Measurements from ENCODE around the gene MIF. TPM values are rescaled to one million over a fixed set of nuclear protein-coding genes. Genes with fewer than 3 reads are reported as not detected.
"Not testable (repeated sequence)": the region's sequence is repeated elsewhere in the genome, so short reads cannot be mapped to it uniquely, and the experiment has no call there.

The MIF gene
- polyA plus RNA-seq, 10 donors: 75.5 to 212 (median 130) TPM

DNA sequence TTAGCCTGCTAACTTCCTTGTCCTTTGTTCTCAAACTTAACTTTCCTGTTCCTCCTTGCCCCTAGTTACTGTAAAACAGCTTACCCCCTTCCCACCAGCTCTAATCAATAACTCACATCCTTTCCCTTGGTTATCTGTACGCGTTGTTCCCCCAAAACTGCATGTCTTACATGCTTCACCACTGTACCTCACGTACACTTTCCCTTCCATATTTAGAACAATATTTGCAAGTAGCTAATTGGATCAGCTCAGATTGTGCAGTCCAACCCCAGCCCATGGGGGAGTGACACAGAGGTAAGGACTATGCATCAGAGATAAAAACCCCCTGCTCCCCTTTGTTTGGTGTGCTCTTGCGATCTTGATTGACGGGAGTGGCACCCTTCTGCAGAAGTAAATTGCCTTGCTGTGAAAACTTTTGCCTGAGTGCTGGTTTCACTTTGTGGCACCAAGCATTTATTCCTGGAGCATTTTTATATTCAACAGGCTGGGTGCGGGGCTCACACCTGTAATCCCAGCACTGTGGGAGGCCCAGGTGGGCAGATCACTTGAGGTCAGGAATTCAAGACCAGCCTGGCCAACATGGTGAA, 30.9 kb downstream of the MIF start:
- no peak for DNase-seq

DNA sequence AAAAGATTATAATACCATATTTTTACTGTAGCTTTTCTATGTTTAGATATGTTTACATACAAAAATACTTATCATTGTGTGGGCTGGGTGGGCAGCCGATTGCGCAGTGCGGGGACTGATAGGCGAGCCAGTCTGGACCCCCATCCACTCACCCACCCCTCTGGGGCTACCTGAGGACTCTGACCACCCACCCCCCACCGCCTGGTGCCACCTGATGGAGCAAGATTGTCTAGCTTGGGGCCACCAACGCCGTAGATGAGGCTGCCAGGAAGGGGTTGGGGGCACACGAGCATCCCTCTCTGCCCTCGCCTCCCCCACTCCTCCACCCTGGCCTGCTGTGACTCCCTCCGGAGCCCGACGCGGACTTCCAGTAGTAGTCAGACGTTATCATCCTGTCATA, 32.4 kb downstream of the MIF start:
- DNase-seq: no peak

DNA sequence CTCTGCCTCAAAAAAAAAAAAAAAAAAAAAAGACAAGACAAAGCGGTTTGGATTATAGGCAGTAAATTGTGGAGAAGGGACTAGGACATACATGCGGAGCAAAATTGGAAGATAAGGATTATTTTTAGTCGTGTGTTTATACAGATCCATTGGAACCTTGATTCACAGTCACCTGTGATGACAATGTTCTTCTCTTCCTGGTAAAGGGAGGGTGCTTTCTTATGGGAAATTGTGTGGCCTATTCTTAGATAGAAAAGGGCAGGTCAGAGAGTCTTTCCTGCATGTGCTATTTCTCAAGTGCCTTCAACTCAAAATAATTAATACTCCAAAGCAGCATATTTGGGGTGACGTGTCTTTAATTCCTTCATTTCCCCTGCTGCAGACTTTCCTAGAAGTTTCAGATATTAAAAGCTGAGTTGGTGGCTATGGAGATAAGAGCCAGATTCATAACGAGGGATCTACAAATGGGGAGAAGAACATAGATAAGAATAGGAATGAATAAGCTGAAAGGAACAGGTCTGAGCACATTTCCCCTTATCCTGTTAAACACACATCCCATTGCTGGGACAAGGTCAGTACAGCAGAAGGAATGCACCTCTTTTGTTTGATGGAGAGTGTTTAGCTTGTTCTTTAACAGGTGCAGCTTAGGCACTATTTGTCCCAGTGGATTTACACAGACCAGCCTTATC, 44.3 kb downstream of the MIF start:
- no peak for DNase-seq

DNA sequence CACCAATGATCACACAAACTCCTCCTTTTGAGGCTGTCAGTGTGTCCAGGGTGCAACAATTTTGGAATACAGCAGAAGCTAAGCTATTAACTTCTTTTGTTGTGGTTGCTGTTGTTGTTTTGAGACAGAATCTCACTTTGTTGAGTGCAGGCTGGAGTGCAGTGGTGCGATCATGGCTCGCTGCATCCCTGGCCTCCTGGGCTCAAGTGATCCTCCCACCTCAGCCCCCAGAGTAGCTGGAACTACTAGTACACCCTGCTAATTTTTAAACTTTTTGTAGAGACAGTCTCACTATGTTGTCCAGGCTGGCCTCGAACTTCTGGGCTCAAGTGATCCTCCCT, 44.8 kb downstream of the MIF start:
- DNase-seq: no peak

DNA sequence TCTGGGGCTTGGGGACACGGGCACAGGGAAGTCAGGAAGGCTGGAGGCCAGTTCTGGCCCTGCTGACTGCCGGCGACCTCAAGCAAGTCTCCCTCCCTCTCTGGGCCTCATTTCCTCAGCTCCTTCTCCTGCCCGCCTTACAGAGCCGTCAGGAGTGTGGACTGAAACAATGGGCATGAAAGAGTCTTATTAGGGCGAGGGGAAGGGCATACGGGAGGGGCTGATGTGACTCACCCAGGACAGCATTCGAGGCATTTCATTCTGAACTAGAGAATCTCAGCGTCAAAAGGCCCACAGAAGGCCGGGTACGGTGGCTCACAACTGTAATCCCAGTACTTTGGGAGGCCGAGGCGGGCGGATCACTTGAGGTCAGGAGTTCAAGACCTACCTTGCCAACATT, 46.0 kb downstream of the MIF start:
- DNase-seq: not testable (repeated sequence)

Other genes starting within 250 kb of the MIF start
- gene RGL4, start 203.4 kb upstream of the MIF start, polyA plus RNA-seq (ENCODE audit: insufficient read length in 10 of 10): 1 to 10 TPM in 9 of 10 donors, under 1 TPM in 1; 0.36 to 2.4 (median 1.6) TPM
- 1 to 10 TPM; 4.0 to 6.2 (median 5.1) TPM for gene ZNF70, start 143.3 kb upstream of the MIF start, polyA plus RNA-seq (ENCODE audit: insufficient read length in 10 of 10)
- gene VPREB3, start 140.0 kb upstream of the MIF start, polyA plus RNA-seq (ENCODE audit: insufficient read length in 10 of 10): 1 to 10 TPM in 4 of 10 donors, under 1 TPM in 5, not detected in 1; 0.26 to 1.4 (median 0.84) TPM
- gene C22orf15, start 131.4 kb upstream of the MIF start, polyA plus RNA-seq (ENCODE audit: insufficient read length in 10 of 10): under 1 TPM in 9 of 10 donors, not detected in 1; 0.14 to 0.61 (median 0.33) TPM
- 10 to 100 TPM; 35.5 to 74.9 (median 50.2) TPM for gene CHCHD10, start 126.4 kb upstream of the MIF start, polyA plus RNA-seq (ENCODE audit: insufficient read length in 10 of 10)
- gene MMP11, start 121.5 kb upstream of the MIF start, polyA plus RNA-seq (ENCODE audit: insufficient read length in 10 of 10): 10 to 100 TPM in 4 of 10 donors, 1 to 10 TPM in 6; 6.2 to 18.2 (median 8.7) TPM
- gene SMARCB1, start 107.4 kb upstream of the MIF start, polyA plus RNA-seq (ENCODE audit: insufficient read length in 10 of 10): 100 to 1,000 TPM in 1 of 10 donors, 10 to 100 TPM in 9; 57.5 to 111 (median 74.6) TPM
- 1 to 10 TPM in 8 of 10 donors, under 1 TPM in 2; 0.71 to 2.6 (median 1.3) TPM for gene DERL3, start 55.4 kb upstream of the MIF start, polyA plus RNA-seq (ENCODE audit: insufficient read length in 10 of 10)
- 10 to 100 TPM in 1 of 10 donors, 1 to 10 TPM in 9; 4.3 to 10.1 (median 6.4) TPM for gene SLC2A11, start 36.5 kb upstream of the MIF start, polyA plus RNA-seq (ENCODE audit: insufficient read length in 10 of 10)
- 10 to 100 TPM in 4 of 10 donors, 1 to 10 TPM in 6; 2.2 to 33.9 (median 9.4) TPM for gene GSTT2B, start 66.8 kb downstream of the MIF start, polyA plus RNA-seq (ENCODE audit: insufficient read length in 10 of 10)
- gene DDTL, start 72.5 kb downstream of the MIF start, polyA plus RNA-seq (ENCODE audit: insufficient read length in 10 of 10): 1 to 10 TPM; 2.0 to 6.7 (median 3.1) TPM
- gene DDT, start 80.1 kb downstream of the MIF start, polyA plus RNA-seq (ENCODE audit: insufficient read length in 10 of 10): 10 to 100 TPM; 29.9 to 65.1 (median 44.2) TPM
- gene GSTT2, start 85.8 kb downstream of the MIF start, polyA plus RNA-seq (ENCODE audit: insufficient read length in 10 of 10): 1 to 10 TPM in 4 of 10 donors, under 1 TPM in 1, not detected in 5; 0.43 to 2.6 (median 1.8) TPM
- gene GSTT4, start 111.1 kb downstream of the MIF start, polyA plus RNA-seq (ENCODE audit: insufficient read length in 10 of 10): not detected
- 10 to 100 TPM; 20.7 to 39.5 (median 27.7) TPM for gene CABIN1, start 116.9 kb downstream of the MIF start, polyA plus RNA-seq (ENCODE audit: insufficient read length in 10 of 10)